GM23338 (cell line): ENCODE results near the gene TOM1L1. TPM values are rescaled to one million over a fixed set of nuclear protein-coding genes. Genes with fewer than 3 reads are reported as not detected.

Experiments used
- ATAC-seq: fragments of 200-7000 bp; cut with Tn5 transposase; 3 replicates; pipeline ENCODE4 v1.9.1; 2020
- DNase-seq: peaks from one replicate; pipeline ENCODE4 v3.0.0-alpha.2; 2015; ENCODE audit warnings: low spot score
- H2AFZ ChIP-seq: fragments of 200-600 bp; sonication (generic); 2 replicates; pipeline ENCODE4 v1.8.0; 2016; ENCODE audit warnings: antibody characterized with exemption, mild to moderate bottlenecking, moderate library complexity
- H3F3A ChIP-seq: fragments of 200-600 bp; sonication (generic); replicated peaks from 2 replicates; pipeline ENCODE4 v1.8.0; 2017; ENCODE audit warnings: antibody characterized with exemption, mixed run types, low read depth
- H3K27ac ChIP-seq: fragments of 200-600 bp; sonication (generic); 2 replicates; pipeline ENCODE4 v1.6.1; 2016; ENCODE audit warnings: low read depth
- H3K27me3 ChIP-seq: fragments of 200-600 bp; sonication (generic); 2 replicates; pipeline ENCODE4 v1.8.0; 2016; ENCODE audit warnings: mild to moderate bottlenecking, mixed run types, moderate library complexity; ENCODE audit not compliant: insufficient read depth
- H3K36me3 ChIP-seq: fragments of 200-600 bp; sonication (generic); 2 replicates; pipeline ENCODE4 v1.8.0; 2016; ENCODE audit warnings: mild to moderate bottlenecking; ENCODE audit not compliant: insufficient read depth
- H3K4me1 ChIP-seq: fragments of 200-600 bp; sonication (generic); 2 replicates; pipeline ENCODE4 v1.8.0; 2016; ENCODE audit warnings: mild to moderate bottlenecking, moderate library complexity; ENCODE audit not compliant: insufficient read depth
- H3K4me2 ChIP-seq: fragments of 200-600 bp; sonication (generic); 2 replicates; pipeline ENCODE4 v1.7.1; 2017; ENCODE audit warnings: mixed run types
- H3K4me3 ChIP-seq: fragments of 200-600 bp; sonication (generic); 2 replicates; pipeline ENCODE4 v1.6.1; 2016; ENCODE audit warnings: mixed run types
- H3K79me2 ChIP-seq: fragments of 200-600 bp; sonication (generic); replicated peaks from 2 replicates; pipeline ENCODE4 v1.8.0; 2017; ENCODE audit warnings: mild to moderate bottlenecking; ENCODE audit not compliant: insufficient read depth
- H3K9me2 ChIP-seq: fragments of 200-600 bp; sonication (generic); 2 replicates; pipeline ENCODE4 v1.8.0; 2017; ENCODE audit not compliant: insufficient read depth
- H4K20me1 ChIP-seq: fragments of 200-600 bp; sonication (generic); replicated peaks from 2 replicates; pipeline ENCODE4 v1.8.0; 2017; ENCODE audit warnings: mild to moderate bottlenecking; ENCODE audit not compliant: insufficient read depth
- H3K27ac Mint-ChIP-seq: 2 replicates; pipeline ENCODE4 v1.8.0; 2020; ENCODE audit warnings: inconsistent platforms, mild to moderate bottlenecking, moderate library complexity, mixed read lengths
- H3K27me3 Mint-ChIP-seq: 3 replicates; pipeline ENCODE4 v1.8.0; 2022; ENCODE audit warnings: low read depth, mild to moderate bottlenecking, moderate library complexity, mixed read lengths, inconsistent platforms; ENCODE audit not compliant: insufficient read depth, poor library complexity
- H3K36me3 Mint-ChIP-seq: 3 replicates; pipeline ENCODE4 v1.8.0; 2021; ENCODE audit warnings: low read depth, mild to moderate bottlenecking, inconsistent platforms, moderate library complexity, mixed read lengths
- H3K4me1 Mint-ChIP-seq: 3 replicates; pipeline ENCODE4 v1.8.0; 2020; ENCODE audit warnings: mild to moderate bottlenecking, inconsistent platforms, mixed read lengths
- H3K4me3 Mint-ChIP-seq: 3 replicates; pipeline ENCODE4 v1.8.0; 2021; ENCODE audit warnings: moderate library complexity, mild to moderate bottlenecking, inconsistent platforms, mixed read lengths
- H3K9me3 Mint-ChIP-seq: 3 replicates; pipeline ENCODE4 v1.8.0; 2020; ENCODE audit warnings: moderate library complexity, mild to moderate bottlenecking, inconsistent platforms, mixed read lengths
- CREB1 ChIP-seq: fragments of 250-450 bp; sonication (Bioruptor Pico); IDR thresholded peaks from 2 replicates; pipeline ENCODE4 v1.5.0; 2020; ENCODE audit warnings: low read depth, mild to moderate bottlenecking, moderate library complexity
- CTCF ChIP-seq, 2 experiments: fragments of 200-600 bp in 1 of 2; sonication (generic) in 1 of 2; conservative IDR thresholded peaks; 2 replicates each; pipeline versions ENCODE4 v1.5.1 to v1.6.1; 2016 to 2017; ENCODE audit warnings: antibody characterized with exemption in 2 of 2, low read depth in 2 of 2, mild to moderate bottlenecking in 2 of 2, moderate library complexity in 1 of 2
- ETS1 ChIP-seq: IDR thresholded peaks from 2 replicates; pipeline ENCODE4 v1.6.1; 2016; ENCODE audit warnings: antibody characterized with exemption
- EZH2phosphoT487 ChIP-seq: fragments of 200-600 bp; sonication (generic); IDR thresholded peaks from one replicate; pipeline ENCODE4 v1.8.1; 2018; ENCODE audit warnings: antibody characterized with exemption; ENCODE audit not compliant: unreplicated experiment
- JUNB ChIP-seq: IDR thresholded peaks from one replicate; pipeline ENCODE4 v1.6.1; 2016; ENCODE audit warnings: antibody characterized with exemption; ENCODE audit not compliant: unreplicated experiment
- POLR2AphosphoS5 ChIP-seq: IDR thresholded peaks from 2 replicates; pipeline ENCODE4 v1.6.1; 2016; ENCODE audit warnings: antibody characterized with exemption, low read depth
- ZNF462 ChIP-seq: fragments of 250-450 bp; sonication (Bioruptor Pico); IDR thresholded peaks from 2 replicates; pipeline ENCODE4 v1.5.0; 2020; ENCODE audit warnings: mild to moderate bottlenecking, moderate library complexity
- polyA plus RNA-seq: library from polyadenylated mRNA; unstranded; fragments of >200 nt; fragmentation: Nextera tagmentation; extraction: Ambion mirVana; gene quantifications from 2 replicates; pipeline ENCODE4 v1.2.1, GENCODE V29; 2016
- total RNA-seq: library from RNA; depleted of rRNA; stranded (reverse); fragments of >200 nt; shearing (Covaris generic); gene quantifications from 2 replicates; pipeline ENCODE4 v1.2.3, GENCODE V29; 2014
- TF ChIP-seq, protein P1 (sequence below): IDR thresholded peaks from one replicate; pipeline ENCODE4 v1.6.1; 2018; ENCODE audit warnings: antibody characterized with exemption; ENCODE audit not compliant: unreplicated experiment

TOM1L1 gene
- total and polyA plus RNA-seq, 2 experiments from 2014 or later, result 46.8 to 58.0 TPM

DNA sequence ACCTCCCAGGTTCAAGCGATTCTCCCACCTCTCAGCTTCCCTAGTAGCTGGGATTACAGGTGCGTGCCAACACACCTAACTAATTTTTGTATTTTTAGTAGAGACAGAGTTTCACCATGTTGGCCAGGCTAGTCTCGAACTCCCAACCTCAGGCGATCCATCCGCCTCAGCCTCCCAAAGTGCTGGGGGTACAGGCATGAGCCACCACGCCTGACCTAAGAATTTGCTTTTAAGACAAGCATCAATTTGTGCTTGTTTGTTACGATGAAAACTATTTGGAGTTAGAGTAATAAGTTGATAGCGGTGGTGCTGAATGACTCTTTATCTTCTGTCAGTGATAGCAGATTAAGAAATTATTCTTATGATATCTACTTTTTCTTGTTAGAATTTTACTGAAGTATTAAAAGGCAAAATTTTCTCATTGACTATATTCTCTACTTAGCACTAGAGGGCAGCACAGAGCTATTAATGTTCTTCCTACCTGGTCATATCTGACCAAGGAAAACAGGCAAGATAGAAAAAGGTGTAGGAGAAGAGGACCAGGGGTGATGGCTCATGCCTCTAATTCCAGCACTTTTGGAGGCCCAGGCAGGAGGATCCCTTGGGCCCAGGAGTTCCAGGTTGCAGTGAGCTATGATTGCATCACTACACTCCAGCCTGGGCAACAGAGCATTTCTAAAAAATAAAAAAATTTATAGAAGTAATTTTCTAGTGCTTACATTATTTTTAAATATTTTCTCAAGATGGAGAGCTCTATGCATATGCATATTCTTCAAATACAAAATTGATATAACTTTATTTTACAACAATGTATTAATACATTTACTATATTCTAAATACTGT, 92.4 kb downstream of the TOM1L1 start:
- Histone ChIP-seq H3K27me3 (no peaks in the 10 kb centered on the region), H3K4me3 (no peak overlapping the region), H3K36me3 (no peaks in the 10 kb centered on the region; the same call in 1 of the 2 replicates), H3K79me2 (no peaks in the 10 kb centered on the region), H3K9me2 (no peaks in the 10 kb centered on the region), H3K4me1 (no peaks in the 10 kb centered on the region), H2AFZ (no peak overlapping the region), H3K27ac (no peak overlapping the region), H3K4me2 (no peak overlapping the region), H4K20me1 (no peaks in the 10 kb centered on the region), H3F3A (no peaks in the 10 kb centered on the region)
- TF ChIP-seq, protein P1, sequence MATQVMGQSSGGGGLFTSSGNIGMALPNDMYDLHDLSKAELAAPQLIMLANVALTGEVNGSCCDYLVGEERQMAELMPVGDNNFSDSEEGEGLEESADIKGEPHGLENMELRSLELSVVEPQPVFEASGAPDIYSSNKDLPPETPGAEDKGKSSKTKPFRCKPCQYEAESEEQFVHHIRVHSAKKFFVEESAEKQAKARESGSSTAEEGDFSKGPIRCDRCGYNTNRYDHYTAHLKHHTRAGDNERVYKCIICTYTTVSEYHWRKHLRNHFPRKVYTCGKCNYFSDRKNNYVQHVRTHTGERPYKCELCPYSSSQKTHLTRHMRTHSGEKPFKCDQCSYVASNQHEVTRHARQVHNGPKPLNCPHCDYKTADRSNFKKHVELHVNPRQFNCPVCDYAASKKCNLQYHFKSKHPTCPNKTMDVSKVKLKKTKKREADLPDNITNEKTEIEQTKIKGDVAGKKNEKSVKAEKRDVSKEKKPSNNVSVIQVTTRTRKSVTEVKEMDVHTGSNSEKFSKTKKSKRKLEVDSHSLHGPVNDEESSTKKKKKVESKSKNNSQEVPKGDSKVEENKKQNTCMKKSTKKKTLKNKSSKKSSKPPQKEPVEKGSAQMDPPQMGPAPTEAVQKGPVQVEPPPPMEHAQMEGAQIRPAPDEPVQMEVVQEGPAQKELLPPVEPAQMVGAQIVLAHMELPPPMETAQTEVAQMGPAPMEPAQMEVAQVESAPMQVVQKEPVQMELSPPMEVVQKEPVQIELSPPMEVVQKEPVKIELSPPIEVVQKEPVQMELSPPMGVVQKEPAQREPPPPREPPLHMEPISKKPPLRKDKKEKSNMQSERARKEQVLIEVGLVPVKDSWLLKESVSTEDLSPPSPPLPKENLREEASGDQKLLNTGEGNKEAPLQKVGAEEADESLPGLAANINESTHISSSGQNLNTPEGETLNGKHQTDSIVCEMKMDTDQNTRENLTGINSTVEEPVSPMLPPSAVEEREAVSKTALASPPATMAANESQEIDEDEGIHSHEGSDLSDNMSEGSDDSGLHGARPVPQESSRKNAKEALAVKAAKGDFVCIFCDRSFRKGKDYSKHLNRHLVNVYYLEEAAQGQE, result no peak
- TF ChIP-seq EZH2phosphoT487, result no peak
- peak; percentile 62 to 80 for TF ChIP-seq CTCF (conservative IDR thresholded peaks at IDR 0.05; ENCODE audit: low read depth in 2 of 2)
- ATAC-seq (peak; percentile 76), DNase-seq (peak; percentile 86)
- H3K9me3 Mint-ChIP-seq, result no peaks in the 10 kb centered on the region
- no peaks in the 10 kb centered on the region for H3K36me3 Mint-ChIP-seq
- H3K27ac Mint-ChIP-seq, result no peak overlapping the region
- no peaks in the 10 kb centered on the region for H3K27me3 Mint-ChIP-seq
- H3K4me3 Mint-ChIP-seq, result no peak overlapping the region
- H3K4me1 Mint-ChIP-seq, result no peaks in the 10 kb centered on the region

- no peaks in the 10 kb centered on the region for H3K4me1 ChIP-seq
- no peak overlapping the region for H2AFZ ChIP-seq
- H3K27me3 ChIP-seq, result no peaks in the 10 kb centered on the region
- H3K4me2 ChIP-seq, result no peak overlapping the region
- H3K4me3 ChIP-seq, result no peak overlapping the region
- no peaks in the 10 kb centered on the region for H3F3A ChIP-seq
- no peaks in the 10 kb centered on the region for H3K79me2 ChIP-seq
- H3K4me1 Mint-ChIP-seq, result no peaks in the 10 kb centered on the region
- no peaks in the 10 kb centered on the region for H3K9me2 ChIP-seq
- DNase-seq (no peak), ATAC-seq (no peak)
- H3K36me3 Mint-ChIP-seq, result no peaks in the 10 kb centered on the region
- no peaks in the 10 kb centered on the region for H3K36me3 ChIP-seq
- H3K9me3 Mint-ChIP-seq, result no peaks in the 10 kb centered on the region
- no peaks in the 10 kb centered on the region for H4K20me1 ChIP-seq
- H3K27me3 Mint-ChIP-seq, result no peaks in the 10 kb centered on the region
- no peak overlapping the region for H3K27ac Mint-ChIP-seq
- H3K27ac ChIP-seq, result no peak overlapping the region
- no peak overlapping the region for H3K4me3 Mint-ChIP-seq
- TF ChIP-seq ZNF462 (CRISPR knock-in tag) (no peak), JUNB (no peak), CREB1 (CRISPR knock-in tag) (no peak), POLR2AphosphoS5 (no peak), ETS1 (no peak)
Measured at GRCh38 chr17:54996441-54996840, 95.8 kb downstream of the TOM1L1 start.
